HG02840 (cell line): Measurements from ENCODE around the gene P2RY13.

Source experiments
- ATAC-seq: cut with Tn5 transposase; IDR thresholded peaks from one replicate; pipeline ENCODE4 v1.9.1; 2021; ENCODE audit warnings: mild to moderate bottlenecking, moderate library complexity, moderate number of reproducible peaks; ENCODE audit not compliant: unreplicated experiment, low FRiP score

The P2RY13 gene

DNA sequence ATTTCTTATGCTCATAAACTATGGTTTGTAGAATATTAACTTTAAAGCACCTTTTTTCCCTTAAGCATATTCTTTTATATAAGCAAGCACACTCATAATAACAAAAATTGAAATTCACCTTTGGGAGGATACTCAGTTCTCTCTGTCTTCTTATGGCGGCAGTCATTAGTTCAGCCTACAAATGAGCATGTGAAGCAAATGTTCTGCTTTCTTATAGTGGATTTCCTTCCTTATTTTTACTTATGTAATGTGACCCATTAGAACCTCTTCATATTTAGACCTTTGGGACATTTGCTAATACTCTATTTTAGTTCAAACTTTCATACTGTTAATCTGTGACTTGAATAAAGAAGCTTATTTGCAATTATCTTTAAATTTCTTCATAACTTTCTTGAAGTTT is at the start of gene P2RY13:
TSS of gene P2RY13 (minus strand) at position 187 of the 400 bp plus-strand sequence. CDS start at position 166, 21 bp downstream.
- ATAC-seq: no peak

DNA sequence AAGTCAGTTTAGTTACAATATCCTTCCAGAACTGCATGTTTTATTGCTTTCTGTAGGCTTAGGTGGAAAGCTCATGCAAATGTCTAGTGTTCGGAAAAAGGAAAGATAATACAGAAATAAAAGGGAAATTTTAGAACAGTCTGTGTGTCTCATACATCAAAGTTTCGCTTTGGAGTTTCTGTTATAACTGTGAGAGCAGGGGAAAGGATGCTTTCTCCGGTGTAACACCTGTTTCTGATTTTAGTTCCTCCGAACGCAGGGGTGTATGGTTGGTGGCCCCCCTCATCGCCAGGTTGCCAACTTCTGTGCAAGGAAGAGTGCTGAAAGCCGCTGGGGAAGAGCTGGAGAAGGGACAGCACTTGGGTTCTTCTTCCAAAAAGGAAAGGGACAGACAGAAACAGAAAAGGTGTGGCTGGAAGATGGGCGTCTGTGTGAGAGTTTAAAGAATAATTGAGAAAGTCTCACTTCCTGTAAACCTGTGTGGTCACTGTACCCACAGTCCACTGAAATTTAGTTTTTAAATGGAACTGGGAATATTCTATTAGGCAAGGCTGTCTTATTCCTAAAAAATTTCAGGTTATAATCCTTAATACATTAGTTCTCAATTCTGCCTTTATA is 48.5 kb upstream of the P2RY13 start:
- peak; percentile 53 for ATAC-seq

DNA sequence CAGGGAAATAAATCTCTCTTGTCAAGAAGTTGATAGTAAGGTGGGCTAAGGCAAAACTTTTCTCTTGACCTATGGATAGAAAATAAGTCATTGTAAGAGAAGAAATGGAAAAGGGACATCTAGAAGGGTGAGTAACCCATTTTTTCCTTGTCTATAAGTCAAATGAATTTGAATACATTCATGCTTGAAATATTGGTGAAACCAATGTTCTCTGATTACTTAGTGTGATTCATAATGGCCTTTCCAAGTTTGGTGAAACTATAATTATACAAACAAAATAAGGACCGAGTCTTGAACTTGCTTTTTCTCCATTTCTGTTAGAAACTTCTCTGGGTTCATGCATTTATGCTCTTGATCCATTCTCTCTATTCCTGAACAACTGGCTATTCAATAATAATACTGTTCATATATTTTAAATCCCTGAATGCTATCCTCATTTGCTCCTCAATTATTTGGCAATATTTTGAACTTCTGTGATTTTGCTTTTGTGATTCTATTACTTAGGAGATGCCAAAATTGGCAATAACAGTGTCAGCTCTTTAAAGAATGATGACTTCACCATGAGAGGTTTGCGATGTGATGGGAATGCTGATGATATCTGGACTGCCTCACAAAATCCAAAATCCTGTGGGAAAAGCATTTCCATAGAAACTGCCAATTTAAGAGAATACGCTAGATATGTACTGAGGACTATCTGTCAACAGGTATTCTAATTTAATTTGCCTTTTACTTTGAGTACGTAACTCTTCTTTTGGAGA is 42.9 kb upstream of the P2RY13 start:
- ATAC-seq: no peak

DNA sequence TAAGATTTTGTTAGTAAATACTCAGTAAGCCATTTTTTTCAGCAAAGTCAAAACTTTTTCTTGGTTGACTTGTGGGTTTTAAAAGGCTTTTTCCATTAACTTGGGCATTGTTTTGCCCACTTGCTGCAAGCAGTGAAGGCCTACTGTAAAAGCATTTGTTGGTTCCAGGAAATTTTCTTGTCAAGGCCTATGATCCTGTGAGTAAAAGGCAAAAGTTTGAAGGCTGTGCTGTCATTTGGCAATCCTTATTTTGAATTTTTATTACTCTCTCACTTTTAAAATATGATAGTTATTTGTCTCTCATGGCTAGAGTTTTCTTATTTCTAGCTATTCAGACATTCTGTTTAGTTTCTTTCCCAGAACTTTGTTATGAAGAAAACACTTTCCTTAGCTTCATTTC is 42.2 kb upstream of the P2RY13 start:
- no peak for ATAC-seq

DNA sequence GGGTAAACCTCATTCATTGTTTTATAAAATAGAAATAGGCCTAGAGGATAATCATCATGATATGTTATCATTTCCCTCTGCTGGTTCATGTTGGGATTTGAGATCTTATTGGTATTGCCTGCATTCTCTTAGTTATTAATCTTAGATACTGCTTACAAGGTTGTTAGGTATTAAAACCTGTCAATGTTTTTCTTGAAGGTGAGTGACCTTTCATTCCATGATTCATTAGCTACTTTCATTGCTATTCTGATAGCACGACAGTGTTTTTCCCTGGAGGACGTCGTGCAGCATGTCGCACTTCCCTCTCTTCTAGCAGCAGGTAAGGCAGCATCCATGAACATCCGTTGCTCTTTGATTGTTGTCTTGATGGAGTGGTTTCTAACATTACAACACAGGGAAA is 38.1 kb upstream of the P2RY13 start:
- no peak for ATAC-seq

DNA sequence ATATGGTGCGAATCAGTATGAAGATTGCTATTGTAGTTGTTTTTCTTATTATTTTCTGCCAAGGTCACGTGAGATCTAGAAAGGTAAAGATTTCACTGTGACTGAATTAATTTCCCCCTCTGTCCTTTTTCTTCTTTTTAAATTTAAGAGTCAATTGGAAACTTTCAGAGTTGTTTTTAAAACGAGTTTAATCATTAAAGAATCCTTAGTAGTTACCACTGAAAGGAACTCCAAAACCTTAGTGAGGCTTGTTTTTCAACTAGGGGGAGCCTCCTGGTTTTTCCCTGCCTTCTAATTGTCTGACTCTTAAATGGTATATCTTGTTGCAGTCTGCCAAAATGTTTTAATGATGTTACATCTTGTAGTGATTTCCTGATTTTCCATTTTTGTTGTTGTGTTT is 37.6 kb upstream of the P2RY13 start:
- no peak for ATAC-seq

DNA sequence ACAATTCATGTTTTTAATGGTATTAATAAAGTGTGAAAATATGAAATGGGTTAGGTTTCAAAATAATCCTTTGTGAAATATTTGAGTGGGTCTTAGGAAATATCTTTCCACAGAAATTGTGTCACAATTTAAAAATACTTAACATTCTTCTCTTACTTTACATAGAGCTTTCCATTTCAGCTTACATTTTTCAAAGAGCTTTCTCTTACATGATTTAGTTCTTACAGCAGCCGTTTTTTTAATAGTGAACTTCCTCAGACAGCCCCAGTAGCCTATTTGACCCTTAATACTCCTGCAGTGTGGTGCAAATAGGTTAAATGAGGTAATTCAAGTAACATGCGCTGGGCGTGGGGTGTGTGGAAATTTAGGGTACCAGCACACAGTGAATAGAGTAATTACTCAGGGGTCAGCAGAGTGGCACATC is 33.4 kb upstream of the P2RY13 start:
- no peak for ATAC-seq

DNA sequence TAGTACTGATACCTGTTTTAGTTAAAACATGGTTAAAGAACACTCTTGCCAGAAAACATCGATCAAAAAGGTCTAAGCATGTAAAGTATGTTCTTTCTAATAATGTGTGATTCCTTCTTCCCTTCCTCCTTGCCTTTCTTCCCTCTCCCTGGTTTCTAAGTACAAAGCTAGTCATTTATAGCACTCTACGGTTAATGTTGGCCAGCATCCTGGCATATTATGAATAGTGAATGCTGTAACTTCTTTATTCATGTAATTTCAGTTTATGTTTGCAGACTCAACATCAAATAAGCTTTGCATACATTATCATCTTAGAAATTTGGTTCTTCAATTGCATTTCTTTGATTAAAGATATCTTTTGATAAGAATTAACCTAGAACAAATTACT is 28.1 kb upstream of the P2RY13 start:
- no peak for ATAC-seq

DNA sequence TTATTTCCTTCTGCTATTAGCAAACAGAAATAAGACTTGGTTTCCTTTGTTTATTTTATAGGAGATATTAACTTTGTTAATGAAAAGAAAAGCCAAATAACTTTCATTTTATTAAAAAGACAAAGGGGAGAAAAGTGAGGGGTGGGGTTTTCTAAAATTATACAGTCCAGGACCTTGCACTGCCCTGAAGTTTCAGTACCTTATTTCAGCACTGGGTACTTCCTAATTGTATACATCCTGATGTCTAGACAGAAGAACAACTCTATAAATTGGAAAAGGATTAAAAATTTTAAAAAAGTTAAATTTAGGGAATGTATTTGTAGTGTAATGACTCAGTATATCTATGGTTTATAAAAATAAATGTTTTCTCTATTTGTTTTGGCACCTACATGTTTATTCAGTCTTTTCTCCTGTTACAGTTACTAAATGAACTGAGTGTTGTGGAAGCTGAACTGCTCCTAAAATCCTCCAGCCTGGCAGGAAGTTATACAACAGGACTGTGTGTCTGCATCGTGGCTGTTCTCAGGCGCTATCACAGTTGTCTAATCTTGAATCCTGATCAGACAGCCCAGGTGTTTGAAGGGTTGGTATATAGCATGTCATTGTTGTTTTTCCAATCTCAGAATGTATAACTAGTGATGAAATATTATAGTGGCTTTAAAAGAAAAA is 27.6 kb upstream of the P2RY13 start:
- no peak for ATAC-seq

DNA sequence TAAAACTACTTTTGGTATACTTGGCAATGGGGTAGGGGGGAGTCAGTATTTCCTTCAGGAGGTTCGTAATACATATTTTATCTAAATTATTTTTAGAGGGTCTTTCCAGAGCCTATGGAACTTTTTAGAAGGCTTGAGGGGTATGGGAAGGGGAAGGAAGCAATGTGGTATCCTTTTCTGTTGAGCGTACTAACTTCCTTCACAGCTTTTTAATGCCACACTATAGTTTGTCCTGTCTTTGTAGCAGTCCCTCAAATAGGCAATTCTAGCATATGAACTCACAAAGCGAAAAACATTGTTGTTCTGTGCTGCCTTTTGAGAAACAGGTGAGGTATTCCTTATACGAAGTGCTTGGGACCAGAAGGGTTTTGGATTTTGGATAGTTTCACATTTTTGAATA is 22.3 kb upstream of the P2RY13 start:
- no peak for ATAC-seq

DNA sequence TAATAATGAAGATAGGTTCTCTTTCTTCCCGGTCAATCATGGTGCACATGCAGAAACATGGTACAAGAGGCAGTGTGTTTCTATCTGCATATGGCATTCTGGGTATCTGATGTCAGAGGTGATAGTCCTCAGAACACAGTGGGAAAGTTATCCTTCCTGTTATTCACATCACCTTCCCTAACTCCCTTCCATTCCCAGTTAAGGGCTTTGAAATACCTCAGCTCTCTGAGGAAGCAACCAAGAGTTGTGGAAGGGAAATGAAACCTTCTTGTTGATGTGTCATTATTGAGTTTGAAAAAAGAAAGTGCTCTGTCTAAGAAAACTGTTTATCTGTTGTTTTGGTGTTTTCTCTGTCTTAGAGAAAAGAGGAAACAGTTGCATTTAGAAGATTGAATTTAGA is 21.9 kb upstream of the P2RY13 start:
- ATAC-seq: peak; percentile 67

DNA sequence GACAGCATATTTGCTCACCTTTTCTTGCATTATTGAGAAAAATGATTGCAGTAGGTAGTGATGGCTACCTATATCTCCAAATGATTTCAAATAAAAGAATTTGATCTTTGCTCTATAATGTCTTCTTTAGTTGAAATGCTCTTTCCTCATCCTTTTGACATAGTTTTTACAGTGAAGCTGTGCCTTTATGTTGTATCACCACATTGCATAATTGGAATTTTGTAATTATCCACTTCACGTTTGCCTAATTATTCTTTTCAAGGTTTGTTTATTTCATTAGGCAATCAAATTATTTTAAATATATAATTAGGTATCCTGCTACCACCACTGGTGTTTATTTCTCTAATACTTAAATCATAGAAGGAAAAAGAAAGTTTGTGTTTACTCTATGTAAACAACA is 21.3 kb upstream of the P2RY13 start:
- ATAC-seq: no peak

DNA sequence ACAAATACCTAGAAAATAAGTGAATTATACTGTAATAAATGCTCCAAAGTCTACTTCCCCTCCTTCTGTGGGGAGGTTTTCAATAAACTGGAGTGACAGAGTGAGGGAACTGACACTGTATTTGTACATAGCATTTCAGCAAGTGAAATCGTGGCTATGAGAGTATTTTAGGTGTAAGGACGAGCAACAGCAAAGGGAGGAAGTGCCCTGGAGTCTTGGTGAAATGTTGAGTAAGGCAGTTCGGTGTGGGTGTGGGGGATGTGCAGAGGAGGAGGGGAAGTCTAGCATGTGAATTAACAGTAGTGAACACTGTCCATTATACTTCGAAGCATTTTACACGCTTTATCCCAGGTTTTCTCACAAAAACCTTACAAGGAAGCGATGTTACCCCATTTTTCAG is 18.1 kb upstream of the P2RY13 start:
- no peak for ATAC-seq

DNA sequence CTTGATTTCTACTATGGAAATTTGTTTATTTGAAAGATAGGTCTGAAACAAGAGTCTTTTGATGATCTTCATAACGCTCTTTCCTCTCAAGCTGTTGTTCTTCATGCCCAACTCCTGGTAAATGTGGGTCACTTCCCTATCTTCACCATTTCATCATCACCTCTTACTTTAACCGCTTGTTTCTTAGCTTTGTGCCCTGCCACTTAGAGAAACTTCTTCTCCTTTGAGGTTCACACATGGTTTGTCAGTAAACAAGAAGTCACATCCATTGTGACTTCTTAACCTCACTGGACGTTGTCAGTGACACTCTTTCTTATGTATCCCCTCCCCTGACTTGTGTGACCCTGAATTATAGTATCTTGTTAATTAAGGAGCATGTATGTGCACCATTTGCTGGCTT is 16.9 kb upstream of the P2RY13 start:
- ATAC-seq: no peak

DNA sequence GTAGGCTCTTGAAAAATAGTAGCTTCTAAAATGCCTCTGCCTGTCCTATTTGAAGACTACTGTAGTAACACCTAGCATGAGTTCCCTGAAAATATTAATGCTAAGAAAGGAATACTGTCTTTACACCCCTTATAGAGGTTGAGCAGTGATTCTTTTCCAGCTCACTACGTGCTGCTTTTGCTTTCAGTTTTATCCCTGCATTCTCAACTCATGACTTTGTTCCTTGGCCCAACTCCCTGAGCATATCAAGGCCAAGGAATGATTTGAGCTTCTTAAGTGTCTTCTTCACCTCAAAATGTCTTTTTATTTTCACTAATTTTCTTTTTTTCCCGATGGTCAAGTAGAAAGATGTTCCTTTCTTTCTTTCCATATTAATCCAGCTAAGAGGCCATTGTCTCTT is 16.5 kb upstream of the P2RY13 start:
- ATAC-seq: no peak

DNA sequence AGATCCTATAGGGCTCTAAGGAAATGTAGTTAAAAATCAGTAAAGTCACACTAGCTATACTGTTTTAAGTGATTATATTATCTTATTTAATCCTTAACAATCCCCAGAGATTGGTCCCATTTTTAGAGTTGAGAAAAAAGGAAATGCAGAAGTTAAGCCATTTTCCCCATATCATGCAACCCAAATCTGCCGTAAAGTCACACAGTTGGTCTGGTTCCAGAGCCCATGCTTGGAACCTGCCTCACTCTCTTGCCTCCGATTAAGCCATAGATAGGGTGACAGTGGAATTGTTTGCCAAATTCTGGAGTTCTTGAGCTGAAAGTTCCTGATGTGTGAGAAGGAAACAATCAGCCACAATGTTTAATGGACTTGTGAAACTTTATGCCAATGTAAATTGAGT is 2.3 kb upstream of the P2RY13 start:
- no peak for ATAC-seq

DNA sequence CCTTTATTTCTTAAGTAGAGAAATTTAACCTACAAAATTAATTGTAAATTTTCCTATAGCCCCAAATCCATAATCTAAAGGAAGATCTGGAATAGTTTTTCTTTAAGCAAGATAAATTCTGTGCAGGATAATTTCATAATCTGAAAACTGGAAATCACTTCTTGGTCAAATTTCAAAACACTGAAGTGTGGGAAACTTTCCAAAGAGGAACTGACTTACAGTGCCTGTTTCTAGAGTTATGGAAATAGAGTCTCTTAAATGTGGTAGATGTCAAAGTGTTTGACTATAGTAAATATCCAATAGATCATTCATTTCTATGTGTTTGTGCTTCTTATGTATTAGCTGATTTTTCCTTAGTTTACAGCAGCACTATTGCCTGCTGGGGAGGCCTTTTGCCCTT is 1.6 kb upstream of the P2RY13 start:
- ATAC-seq: no peak

DNA sequence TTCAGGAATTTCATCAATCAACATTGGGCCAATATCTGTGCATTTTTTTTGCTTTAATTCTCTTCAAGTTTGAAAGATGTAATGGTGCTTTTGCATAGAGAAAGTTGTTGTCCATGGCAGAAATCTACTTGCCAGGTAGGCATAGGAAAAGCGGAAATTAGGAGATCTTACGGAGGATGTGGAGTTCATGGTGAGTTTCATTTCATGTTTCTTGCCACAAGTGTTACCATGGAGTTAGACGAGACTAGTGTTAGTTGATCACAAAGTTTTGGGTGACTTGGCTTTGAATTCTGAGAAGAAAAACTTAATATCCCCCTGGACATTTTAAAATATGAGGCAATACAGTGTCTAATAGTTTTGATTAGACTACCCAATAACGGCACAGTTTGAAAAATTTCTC is 1.0 kb upstream of the P2RY13 start:
- no peak for ATAC-seq

DNA sequence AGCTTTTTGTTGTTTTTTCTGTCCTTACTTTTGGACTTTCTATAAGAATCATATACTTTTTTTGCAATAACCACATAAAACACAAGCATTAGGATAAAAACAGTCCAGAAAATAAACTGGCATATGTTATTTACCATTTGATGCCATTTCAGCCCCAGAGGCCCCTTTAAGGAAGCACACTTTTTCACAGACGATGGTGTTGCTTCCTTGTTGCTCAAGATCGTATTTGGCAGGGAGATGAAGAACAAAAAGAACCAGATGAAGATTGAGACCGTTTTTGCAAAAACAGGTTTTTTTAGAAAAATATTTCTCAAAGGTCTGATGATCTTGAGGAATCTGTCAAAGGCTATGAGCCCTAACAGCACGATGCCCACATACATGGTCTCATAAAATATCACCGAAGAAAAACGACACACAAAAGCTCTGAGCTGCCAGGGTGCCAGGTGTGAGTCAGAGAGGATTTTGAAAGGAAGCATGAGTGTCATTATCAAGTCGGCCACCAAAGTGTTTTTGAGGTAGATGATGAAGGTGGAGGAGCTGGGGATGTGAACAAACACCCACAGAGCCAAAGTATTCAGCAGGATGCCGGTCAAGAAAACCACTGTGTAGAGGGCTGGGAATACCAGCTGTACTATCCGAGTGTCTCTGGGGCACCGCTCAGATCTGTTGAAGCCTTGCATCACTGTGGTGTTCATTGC is 902 bp downstream of the P2RY13 start:
- ATAC-seq: no peak

DNA sequence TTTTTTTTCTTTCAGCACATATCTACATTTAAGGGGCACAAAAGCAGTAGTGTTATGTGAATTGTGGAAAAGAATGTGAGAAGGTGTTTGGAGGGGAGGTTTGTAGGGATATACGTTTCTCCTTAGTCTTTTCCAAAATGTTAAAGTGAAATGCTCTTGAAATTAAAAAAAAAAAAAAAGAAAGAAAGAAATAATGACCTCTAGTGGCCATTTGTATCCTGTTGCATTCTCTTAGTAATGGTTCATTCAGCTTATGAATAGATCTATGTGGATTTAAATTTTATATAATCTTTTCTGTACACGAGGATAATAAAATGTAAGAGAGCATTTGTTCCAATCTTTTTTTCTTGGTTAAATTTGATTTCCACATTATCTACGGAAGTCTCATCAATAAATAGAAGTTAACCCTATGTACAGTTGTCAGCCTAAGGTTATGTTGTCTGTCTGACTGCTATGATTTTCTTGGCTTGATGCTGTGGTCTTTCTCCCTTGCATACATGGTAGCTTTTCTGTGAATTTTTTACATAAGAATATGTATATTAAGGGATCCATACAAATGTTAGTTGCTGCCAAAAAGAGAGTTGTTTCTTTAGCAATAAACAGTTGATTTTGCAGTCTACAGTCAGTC is 1.7 kb downstream of the P2RY13 start:
- no peak for ATAC-seq

DNA sequence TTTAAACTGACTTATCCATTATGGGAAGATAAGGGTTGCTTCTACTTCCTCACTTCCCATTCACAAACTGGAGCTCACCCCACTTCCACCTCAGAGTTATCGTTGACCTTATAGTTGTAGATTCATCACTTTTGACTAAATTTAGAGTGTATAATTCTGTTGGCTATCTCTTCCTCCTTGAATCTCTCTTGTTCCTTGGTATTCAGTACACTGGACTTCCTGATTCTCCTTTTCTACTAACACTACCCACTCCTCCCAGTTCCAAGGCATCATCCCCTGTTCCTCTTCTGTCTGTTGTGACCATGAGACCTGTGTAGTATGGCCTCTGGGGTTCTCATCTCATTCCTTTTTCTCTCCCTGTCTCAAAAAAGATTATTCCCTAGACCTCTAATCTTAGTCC is 6.8 kb downstream of the P2RY13 start:
- no peak for ATAC-seq
